RWPE2 (cell line): ENCODE data around the gene RHOT2.
A peak's percentile ranks its signal among the peaks of the same experiment; 100 is the strongest.

Experiments
- ATAC-seq: fragments of 200-7000 bp; cut with Tn5 transposase; 3 replicates; pipeline ENCODE4 v1.9.1; 2021; ENCODE audit warnings: low read depth
- DNase-seq: peaks from one replicate; pipeline ENCODE4 v3.0.0-alpha.2; 2020; ENCODE audit warnings: low spot score
- H3K27ac ChIP-seq: fragments of 450-650 bp; 2 replicates; pipeline ENCODE4 v1.5.1; 2017; ENCODE audit warnings: mild to moderate bottlenecking; ENCODE audit not compliant: poor library complexity, severe bottlenecking
- H3K27me3 ChIP-seq: fragments of 250-450 bp; sonication (Bioruptor Pico); 2 replicates; pipeline ENCODE4 v1.5.1; 2021; ENCODE audit warnings: mild to moderate bottlenecking, moderate library complexity; ENCODE audit not compliant: insufficient read depth, poor library complexity, severe bottlenecking
- H3K36me3 ChIP-seq: fragments of 250-450 bp; sonication (Bioruptor Pico); 2 replicates; pipeline ENCODE4 v1.5.1; 2020; ENCODE audit warnings: low read depth, mild to moderate bottlenecking, moderate library complexity
- H3K4me1 ChIP-seq: fragments of 250-450 bp; sonication (Bioruptor Pico); 2 replicates; pipeline ENCODE4 v1.5.1; 2021; ENCODE audit warnings: mild to moderate bottlenecking, moderate library complexity; ENCODE audit not compliant: insufficient read depth, poor library complexity, severe bottlenecking
- H3K4me3 ChIP-seq: fragments of 250-450 bp; sonication (Bioruptor Pico); 2 replicates; pipeline ENCODE4 v1.5.1; 2021; ENCODE audit warnings: mild to moderate bottlenecking, moderate library complexity; ENCODE audit not compliant: severe bottlenecking
- H3K9me3 ChIP-seq: fragments of 250-450 bp; sonication (Bioruptor Pico); 2 replicates; pipeline ENCODE4 v1.5.1; 2021; ENCODE audit warnings: mild to moderate bottlenecking, moderate library complexity; ENCODE audit not compliant: severe bottlenecking
- CTCF ChIP-seq: fragments of 450-650 bp; IDR thresholded peaks from one replicate; pipeline ENCODE4 v1.5.1; 2017; ENCODE audit warnings: mild to moderate bottlenecking, moderate library complexity; ENCODE audit not compliant: poor library complexity, severe bottlenecking

RHOT2 gene

GRCh38 chr16:706189-707061 is 38.5 kb downstream of the RHOT2 start:
- 0 out of 3 replicates have a peak, but pooled peaks have one; percentile 4 for ATAC-seq
- TF ChIP-seq CTCF, result no peak
- H3K4me1 ChIP-seq, result peaks cover 3% of the 10 kb centered on the region
- no peaks in the 10 kb centered on the region for H3K27me3 ChIP-seq
- H3K4me3 ChIP-seq, result peak overlapping the region; percentile 87
- H3K36me3 ChIP-seq, result no peaks in the 10 kb centered on the region
- no peaks in the 10 kb centered on the region for H3K9me3 ChIP-seq
- peak overlapping the region; percentile 10 for H3K27ac ChIP-seq
- no peak for DNase-seq

- no peak for DNase-seq
- H3K27ac ChIP-seq, result peak overlapping the region; percentile 10
- no peaks in the 10 kb centered on the region for H3K36me3 ChIP-seq
- H3K9me3 ChIP-seq, result no peaks in the 10 kb centered on the region
- ATAC-seq, result peak; percentile 24
- no peak overlapping the region for H3K4me3 ChIP-seq
- peaks cover 5% of the 10 kb centered on the region for H3K4me1 ChIP-seq
- H3K27me3 ChIP-seq, result no peaks in the 10 kb centered on the region
- TF ChIP-seq CTCF, result no peak
Measured at GRCh38 chr16:707062-707538, 39.2 kb downstream of the RHOT2 start.

- Histone ChIP-seq H3K9me3 (no peaks in the 10 kb centered on the region), H3K27me3 (no peaks in the 10 kb centered on the region), H3K27ac (no peak overlapping the region), H3K36me3 (no peaks in the 10 kb centered on the region), H3K4me1 (peaks cover 9% of the 10 kb centered on the region), H3K4me3 (no peak overlapping the region)
- ATAC-seq (no peak), DNase-seq (no peak)
- TF ChIP-seq CTCF, result no peak
Measured at GRCh38 chr16:708019-708418, 40.1 kb downstream of the RHOT2 start.

- Histone ChIP-seq H3K4me1 (peaks cover 11% of the 10 kb centered on the region), H3K9me3 (no peaks in the 10 kb centered on the region), H3K27ac (no peak overlapping the region), H3K27me3 (no peaks in the 10 kb centered on the region), H3K36me3 (no peaks in the 10 kb centered on the region), H3K4me3 (no peak overlapping the region)
- no peak for TF ChIP-seq CTCF
- DNase-seq (no peak), ATAC-seq (no peak)
Measured at GRCh38 chr16:708959-709358, 41.0 kb downstream of the RHOT2 start.
